Measurements from ENCODE around the gene FBXW10B. TPM values are rescaled to one million over a fixed set of nuclear protein-coding genes. Genes with fewer than 3 reads are reported as not detected.
"Not testable (repeated sequence)": the region's sequence is repeated elsewhere in the genome, so short reads cannot be mapped to it uniquely, and the experiment has no call there.

The FBXW10B gene
- total RNA-seq, 2 donors from 2014 or later, result 0.35 TPM; not detected in 1

DNA sequence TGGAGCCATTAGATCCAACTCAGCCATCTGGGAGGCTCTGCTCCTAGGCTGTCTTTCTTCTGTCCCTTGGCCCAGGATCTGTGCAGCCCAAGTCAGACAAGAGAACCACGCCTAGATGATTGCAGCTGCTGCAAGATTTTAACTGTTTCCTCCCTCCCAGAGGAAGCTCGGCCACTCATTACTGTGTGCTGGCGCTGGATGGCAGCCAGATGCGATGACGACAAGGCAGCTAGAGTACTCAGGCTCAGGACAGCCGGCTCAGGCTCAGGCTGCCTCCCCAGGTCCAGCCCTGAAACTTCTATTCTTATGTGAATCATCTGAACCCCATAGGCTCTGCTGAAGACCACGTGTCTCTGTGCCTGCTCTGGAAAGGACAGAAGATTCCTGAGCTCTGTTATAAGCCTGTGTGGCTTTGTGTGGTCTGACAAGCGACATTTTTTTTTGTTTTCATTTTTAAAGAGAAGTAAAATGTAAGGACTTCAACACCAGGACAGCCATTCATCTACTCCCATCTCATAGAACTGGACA lies 32.1 kb upstream of the FBXW10B start:
- peak; percentile 95 for ATAC-seq (ENCODE audit: insufficient number of reproducible peaks, low FRiP score, low read depth)
- H3K4me1 ChIP-seq (ENCODE audit: control insufficient read depth in 1 of 2, low read depth in 2 of 2), result peaks cover 9 to 30% of the 10 kb centered on the region in 2 donors
- TF ChIP-seq, protein P1, sequence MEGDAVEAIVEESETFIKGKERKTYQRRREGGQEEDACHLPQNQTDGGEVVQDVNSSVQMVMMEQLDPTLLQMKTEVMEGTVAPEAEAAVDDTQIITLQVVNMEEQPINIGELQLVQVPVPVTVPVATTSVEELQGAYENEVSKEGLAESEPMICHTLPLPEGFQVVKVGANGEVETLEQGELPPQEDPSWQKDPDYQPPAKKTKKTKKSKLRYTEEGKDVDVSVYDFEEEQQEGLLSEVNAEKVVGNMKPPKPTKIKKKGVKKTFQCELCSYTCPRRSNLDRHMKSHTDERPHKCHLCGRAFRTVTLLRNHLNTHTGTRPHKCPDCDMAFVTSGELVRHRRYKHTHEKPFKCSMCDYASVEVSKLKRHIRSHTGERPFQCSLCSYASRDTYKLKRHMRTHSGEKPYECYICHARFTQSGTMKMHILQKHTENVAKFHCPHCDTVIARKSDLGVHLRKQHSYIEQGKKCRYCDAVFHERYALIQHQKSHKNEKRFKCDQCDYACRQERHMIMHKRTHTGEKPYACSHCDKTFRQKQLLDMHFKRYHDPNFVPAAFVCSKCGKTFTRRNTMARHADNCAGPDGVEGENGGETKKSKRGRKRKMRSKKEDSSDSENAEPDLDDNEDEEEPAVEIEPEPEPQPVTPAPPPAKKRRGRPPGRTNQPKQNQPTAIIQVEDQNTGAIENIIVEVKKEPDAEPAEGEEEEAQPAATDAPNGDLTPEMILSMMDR (IDR thresholded peaks at IDR 0.05), result no peak
- peak overlapping the region; percentile 76 for H3K4me3 ChIP-seq
- DNase-seq (ENCODE audit: low spot score), result peak; percentile 91
- H3K9me3 ChIP-seq, result no peaks in the 10 kb centered on the region
- peak overlapping the region; percentile 60 to 72 for H3K27ac ChIP-seq
- no peaks in the 10 kb centered on the region for H3K36me3 ChIP-seq
- no peaks in the 10 kb centered on the region for H3K27me3 ChIP-seq (replicated peaks; ENCODE audit: insufficient read depth)

GRCh38 chr17:15650741-15651582 lies 31.5 kb upstream of the FBXW10B start:
- TF ChIP-seq, protein P1 (IDR thresholded peaks at IDR 0.05), result no peak
- Histone ChIP-seq H3K27me3 (replicated peaks; ENCODE audit: insufficient read depth) (no peaks in the 10 kb centered on the region), H3K27ac (peak overlapping the region; percentile 60 to 72), H3K9me3 (no peaks in the 10 kb centered on the region), H3K4me3 (peak overlapping the region; percentile 76), H3K36me3 (no peaks in the 10 kb centered on the region), H3K4me1 (ENCODE audit: control insufficient read depth in 1 of 2, low read depth in 2 of 2) (peaks cover 9 to 30% of the 10 kb centered on the region in 2 donors)
- ATAC-seq (ENCODE audit: insufficient number of reproducible peaks, low FRiP score, low read depth) (no peak), DNase-seq (ENCODE audit: low spot score) (no peak)

- Histone ChIP-seq H3K27me3 (replicated peaks; ENCODE audit: insufficient read depth) (no peaks in the 10 kb centered on the region), H3K36me3 (no peaks in the 10 kb centered on the region), H3K4me1 (ENCODE audit: control insufficient read depth in 1 of 2, low read depth in 2 of 2) (peaks cover 9 to 36% of the 10 kb centered on the region in 2 donors), H3K9me3 (no peaks in the 10 kb centered on the region), H3K27ac (peak overlapping the region; percentile 37 to 60), H3K4me3 (peak overlapping the region; percentile 76)
- TF ChIP-seq, protein P1 (IDR thresholded peaks at IDR 0.05), result no peak
- DNase-seq (ENCODE audit: low spot score), result no peak
- ATAC-seq (ENCODE audit: insufficient number of reproducible peaks, low FRiP score, low read depth), result peak; percentile 12
Measured at GRCh38 chr17:15649861-15650421, 30.4 kb upstream of the FBXW10B start.

- no peak overlapping the region for H3K27ac ChIP-seq
- H3K4me1 ChIP-seq (ENCODE audit: control insufficient read depth in 1 of 2, low read depth in 2 of 2), result peaks cover 9 to 36% of the 10 kb centered on the region in 2 donors
- TF ChIP-seq, protein P1 (IDR thresholded peaks at IDR 0.05), result no peak
Measured at GRCh38 chr17:15648386-15648785, 28.9 kb upstream of the FBXW10B start.

DNA sequence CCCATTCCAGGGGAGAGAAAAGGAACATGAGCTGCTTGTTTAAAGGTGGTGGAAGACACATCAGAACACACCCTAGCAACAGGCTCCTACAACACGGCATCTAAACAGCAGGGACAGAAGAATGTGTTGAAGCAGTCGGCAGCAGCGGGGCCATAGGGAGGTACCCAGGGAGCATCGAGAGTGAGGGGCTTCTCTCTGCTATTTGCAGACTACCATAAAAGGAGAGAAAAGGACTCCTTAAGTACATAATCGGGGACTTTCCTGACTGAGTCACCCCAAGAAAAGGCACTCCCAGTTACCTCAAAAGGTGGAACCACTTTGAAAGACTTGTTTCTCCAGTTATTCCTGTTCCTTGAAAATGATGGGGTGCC lies 26.4 kb upstream of the FBXW10B start:
- H3K36me3 ChIP-seq; H3K4me3 ChIP-seq; DNase-seq (ENCODE audit: low spot score); H3K9me3 ChIP-seq; ATAC-seq (ENCODE audit: insufficient number of reproducible peaks, low FRiP score, low read depth); H3K27me3 ChIP-seq (replicated peaks; ENCODE audit: insufficient read depth): not testable (repeated sequence)
- Histone ChIP-seq H3K4me1 (ENCODE audit: control insufficient read depth in 1 of 2, low read depth in 2 of 2) (peaks cover 8 to 35% of the 10 kb centered on the region in 2 donors), H3K27ac (peak overlapping the region in 1 of 2 donors; percentile 53)

More at GRCh38 chr17:15648386-15648785, 28.9 kb upstream of the FBXW10B start:
- Histone ChIP-seq H3K9me3 (no peaks in the 10 kb centered on the region), H3K4me3 (no peak overlapping the region), H3K36me3 (no peaks in the 10 kb centered on the region), H3K27me3 (replicated peaks; ENCODE audit: insufficient read depth) (no peaks in the 10 kb centered on the region)
- DNase-seq (ENCODE audit: low spot score), result no peak
- ATAC-seq (ENCODE audit: insufficient number of reproducible peaks, low FRiP score, low read depth), result no peak

DNA sequence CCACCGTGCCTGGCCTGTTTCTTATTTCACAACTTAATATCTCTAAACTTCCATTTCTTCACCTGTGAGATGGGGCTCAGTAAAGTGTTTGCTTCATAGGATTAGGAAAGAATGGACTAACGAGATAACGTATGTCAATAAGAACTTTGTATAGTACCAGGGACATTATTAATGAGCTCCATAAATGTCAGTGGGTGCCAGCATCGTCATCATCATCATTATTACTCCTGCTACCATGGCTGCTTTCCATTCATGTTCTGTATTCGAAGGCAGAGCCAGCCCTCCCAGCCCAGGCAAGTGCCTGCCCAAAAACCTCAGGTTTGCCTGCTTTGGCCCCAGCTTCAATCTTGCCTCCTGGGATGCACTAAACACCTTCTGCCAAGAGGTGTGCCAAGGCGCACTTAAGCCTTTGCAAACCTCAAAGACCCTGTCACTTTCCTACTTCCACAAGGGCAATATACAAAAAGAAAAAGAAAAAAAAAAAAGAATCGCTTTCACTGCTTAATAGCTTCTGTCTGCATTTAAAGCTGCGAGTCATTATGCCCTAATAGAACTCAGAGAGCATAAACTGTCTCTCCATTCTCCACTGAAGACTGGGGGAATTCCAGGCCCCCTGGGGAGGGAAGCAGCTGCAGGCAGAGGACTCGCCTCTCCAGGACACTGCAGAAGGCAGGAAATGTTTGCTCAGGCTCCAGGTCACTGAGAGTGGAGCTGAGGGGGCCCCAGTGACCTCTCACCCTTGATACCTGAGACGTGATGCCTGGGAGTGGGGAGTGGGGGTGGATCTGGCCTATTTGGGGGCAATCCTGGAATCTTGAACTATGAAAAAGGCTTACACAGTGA lies 25.8 kb upstream of the FBXW10B start:
- not testable (repeated sequence) for DNase-seq (ENCODE audit: low spot score); ATAC-seq (ENCODE audit: insufficient number of reproducible peaks, low FRiP score, low read depth); H3K27me3 ChIP-seq (replicated peaks; ENCODE audit: insufficient read depth); H3K36me3 ChIP-seq; H3K4me3 ChIP-seq; H3K9me3 ChIP-seq
- Histone ChIP-seq H3K4me1 (ENCODE audit: control insufficient read depth in 1 of 2, low read depth in 2 of 2) (peaks cover 5 to 29% of the 10 kb centered on the region in 2 donors), H3K27ac (peak overlapping the region in 1 of 2 donors; percentile 53)

GRCh38 chr17:15642505-15643251 lies 23.2 kb upstream of the FBXW10B start:
- not testable (repeated sequence) for H3K4me3 ChIP-seq; DNase-seq (ENCODE audit: low spot score); H3K9me3 ChIP-seq; H3K27me3 ChIP-seq (replicated peaks; ENCODE audit: insufficient read depth); H3K36me3 ChIP-seq
- Histone ChIP-seq H3K4me1 (ENCODE audit: control insufficient read depth in 1 of 2, low read depth in 2 of 2) (peaks cover 0 to 11% of the 10 kb centered on the region in 2 donors), H3K27ac (peak overlapping the region in 1 of 2 donors; percentile 65)
- ATAC-seq (ENCODE audit: insufficient number of reproducible peaks, low FRiP score, low read depth), result peak; percentile 39

Measured in thoracic aorta (tissue), 2 donors.